Measurements from ENCODE around the gene CREBRF.

- TF ChIP-seq, protein P1, sequence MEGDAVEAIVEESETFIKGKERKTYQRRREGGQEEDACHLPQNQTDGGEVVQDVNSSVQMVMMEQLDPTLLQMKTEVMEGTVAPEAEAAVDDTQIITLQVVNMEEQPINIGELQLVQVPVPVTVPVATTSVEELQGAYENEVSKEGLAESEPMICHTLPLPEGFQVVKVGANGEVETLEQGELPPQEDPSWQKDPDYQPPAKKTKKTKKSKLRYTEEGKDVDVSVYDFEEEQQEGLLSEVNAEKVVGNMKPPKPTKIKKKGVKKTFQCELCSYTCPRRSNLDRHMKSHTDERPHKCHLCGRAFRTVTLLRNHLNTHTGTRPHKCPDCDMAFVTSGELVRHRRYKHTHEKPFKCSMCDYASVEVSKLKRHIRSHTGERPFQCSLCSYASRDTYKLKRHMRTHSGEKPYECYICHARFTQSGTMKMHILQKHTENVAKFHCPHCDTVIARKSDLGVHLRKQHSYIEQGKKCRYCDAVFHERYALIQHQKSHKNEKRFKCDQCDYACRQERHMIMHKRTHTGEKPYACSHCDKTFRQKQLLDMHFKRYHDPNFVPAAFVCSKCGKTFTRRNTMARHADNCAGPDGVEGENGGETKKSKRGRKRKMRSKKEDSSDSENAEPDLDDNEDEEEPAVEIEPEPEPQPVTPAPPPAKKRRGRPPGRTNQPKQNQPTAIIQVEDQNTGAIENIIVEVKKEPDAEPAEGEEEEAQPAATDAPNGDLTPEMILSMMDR (IDR thresholded peaks at IDR 0.05; ENCODE audit: low read length), result no peak
- TF ChIP-seq EZH2phosphoT487 (IDR thresholded peaks at IDR 0.05; ENCODE audit: low read length), result no peak
- TF ChIP-seq EZH2 (optimal IDR thresholded peaks at IDR 0.05; ENCODE audit: low read depth, low read length), result no peak
Observed at GRCh38 chr5:173010547-173011464, 45.3 kb upstream of the CREBRF start.

Measured in MM.1S (cell line).